ENCODE measurements around the gene RIC1. TPM values are rescaled to one million over a fixed set of nuclear protein-coding genes. Genes with fewer than 3 reads are reported as not detected.
"Not testable (repeated sequence)": the region's sequence is repeated elsewhere in the genome, so short reads cannot be mapped to it uniquely, and the experiment has no call there.

Gene RIC1
- total RNA-seq (18.4 TPM), polyA plus RNA-seq (ENCODE audit: insufficient read depth in 1 of 8, insufficient read length in 8 of 8, low replicate concordance in 1 of 8) (10 to 100 TPM; 13.4 to 20.7 (median 16.2) TPM)
- long read RNA-seq, donor 1 = 0 reads
- long read RNA-seq, donor 2 = 0 reads
- long read RNA-seq, donor 3 = 0 reads
- long read RNA-seq, donor 4 = 0 reads
- long read RNA-seq, donor 5 = 0 reads
- long read RNA-seq, donor 6, full-length matches to known transcripts = 1 of 1 reads
- long read RNA-seq, donor 6, partial matches to known transcripts = 0 of 1 reads
- long read RNA-seq, donor 6, other reads (novel, unspliced or antisense) = 0 of 1 reads
- long read RNA-seq, donor 7 = 0 reads
- long read RNA-seq, donor 8 = 0 reads
- long read RNA-seq, donor 9 = 0 reads
- long read RNA-seq, donor 10, full-length matches to known transcripts = 1 of 1 reads
- long read RNA-seq, donor 10, partial matches to known transcripts = 0 of 1 reads
- long read RNA-seq, donor 10, other reads (novel, unspliced or antisense) = 0 of 1 reads
- long read RNA-seq, donor 11 = 0 reads

DNA sequence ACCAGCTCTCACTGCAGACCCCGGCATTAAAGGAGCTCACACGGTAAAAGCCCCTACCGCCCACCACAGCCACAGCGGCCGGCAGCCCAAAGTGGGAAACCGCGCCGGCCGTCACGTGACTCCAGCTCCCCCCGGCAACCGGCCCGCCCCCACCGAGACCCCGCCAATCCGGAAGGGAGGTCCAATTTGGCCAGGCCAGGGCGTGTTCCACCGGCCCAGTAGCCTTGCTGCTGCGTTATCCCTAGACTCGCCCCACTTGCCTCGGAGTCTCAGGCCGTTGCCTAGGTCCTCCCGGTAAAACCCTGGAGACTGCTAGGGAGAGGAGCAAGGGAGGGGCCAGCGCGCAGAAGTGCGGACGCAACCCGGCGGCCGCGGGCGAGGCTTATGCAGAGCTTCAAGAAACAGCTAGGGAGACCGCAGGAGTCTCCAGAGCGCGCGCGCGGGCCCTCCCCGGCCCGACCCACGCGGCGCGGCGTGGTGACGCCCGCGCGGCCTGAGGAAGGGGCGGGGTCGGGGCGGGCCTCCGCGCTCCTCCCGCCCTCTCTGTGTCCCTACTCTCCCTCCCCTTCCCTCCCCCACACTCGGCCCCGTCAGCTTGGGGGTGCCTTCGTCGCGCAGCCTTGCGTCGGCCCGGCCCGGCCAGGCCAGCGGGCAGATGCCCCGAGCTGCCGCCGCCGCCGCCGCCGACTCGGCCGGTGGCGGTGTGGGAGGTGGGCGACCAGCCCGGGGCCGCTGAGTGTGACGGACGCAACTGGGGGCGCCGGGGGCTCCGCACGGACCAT, at the start of gene RIC1:
Gene RIC1, plus strand, starts transcription at position 578 of the 782 bp plus-strand sequence. Its CDS starts 203 bp downstream, at position 781.
- no peaks in the 10 kb centered on the region for H3K27me3 ChIP-seq (ENCODE audit: control insufficient read depth, insufficient read depth, low read length)
- WGBS (ENCODE audit: insufficient coverage) = under 1% methylated on average over 83 of the region's 84 CpGs
- H3K36me3 ChIP-seq (ENCODE audit: control insufficient read depth, insufficient read depth, low read length) = no peaks in the 10 kb centered on the region
- DNase-seq = peak; percentile 98
- peaks cover 23% of the 10 kb centered on the region for H3K4me1 ChIP-seq (ENCODE audit: control insufficient read depth, insufficient read depth, low read length)
- H3K9me3 ChIP-seq (replicated peaks; ENCODE audit: control insufficient read depth, low read depth, low read length) = no peaks in the 10 kb centered on the region
- peak within 1 kb of the TSS; percentile 72 for H3K4me3 ChIP-seq (ENCODE audit: low read length)
- peak within 1 kb of the TSS; percentile 99 for H3K27ac ChIP-seq (ENCODE audit: low read length)

- DNase-seq = no peak
- Histone ChIP-seq H3K4me1 (ENCODE audit: control insufficient read depth, insufficient read depth, low read length) (peaks cover 2% of the 10 kb centered on the region), H3K27ac (ENCODE audit: low read length) (no peak overlapping the region), H3K36me3 (ENCODE audit: control insufficient read depth, insufficient read depth, low read length) (no peaks in the 10 kb centered on the region), H3K9me3 (replicated peaks; ENCODE audit: control insufficient read depth, low read depth, low read length) (no peaks in the 10 kb centered on the region), H3K27me3 (ENCODE audit: control insufficient read depth, insufficient read depth, low read length) (no peaks in the 10 kb centered on the region), H3K4me3 (ENCODE audit: low read length) (no peak overlapping the region)
- WGBS (ENCODE audit: insufficient coverage) = no CpG with 5 or more reads among the region's 1 CpG
These were observed 49.0 kb upstream of the RIC1 start for GRCh38 chr9:5579881-5580280.

- Histone ChIP-seq H3K4me1 (ENCODE audit: control insufficient read depth, insufficient read depth, low read length) (peaks cover 2% of the 10 kb centered on the region), H3K27me3 (ENCODE audit: control insufficient read depth, insufficient read depth, low read length) (no peaks in the 10 kb centered on the region)
- WGBS (ENCODE audit: insufficient coverage) = no CpG with 5 or more reads among the region's 3 CpGs
These were observed 48.3 kb upstream of the RIC1 start for GRCh38 chr9:5580650-5581049.

GRCh38 chr9:5581706-5582105, 47.2 kb upstream of the RIC1 start:
- not testable (repeated sequence) for H3K27me3 ChIP-seq (ENCODE audit: control insufficient read depth, insufficient read depth, low read length); H3K9me3 ChIP-seq (replicated peaks; ENCODE audit: control insufficient read depth, low read depth, low read length)
- WGBS (ENCODE audit: insufficient coverage) = 80% methylated on average over 1 of the region's 2 CpGs

More at GRCh38 chr9:5580650-5581049, 48.3 kb upstream of the RIC1 start:
- Histone ChIP-seq H3K9me3 (replicated peaks; ENCODE audit: control insufficient read depth, low read depth, low read length) (no peaks in the 10 kb centered on the region), H3K4me3 (ENCODE audit: low read length) (no peak overlapping the region), H3K27ac (ENCODE audit: low read length) (no peak overlapping the region), H3K36me3 (ENCODE audit: control insufficient read depth, insufficient read depth, low read length) (no peaks in the 10 kb centered on the region)
- DNase-seq = no peak

GRCh38 chr9:5582835-5583195, 46.1 kb upstream of the RIC1 start:
- Histone ChIP-seq H3K9me3 (replicated peaks; ENCODE audit: control insufficient read depth, low read depth, low read length) (no peaks in the 10 kb centered on the region), H3K4me3 (ENCODE audit: low read length) (no peak overlapping the region), H3K4me1 (ENCODE audit: control insufficient read depth, insufficient read depth, low read length) (peaks cover 2% of the 10 kb centered on the region), H3K36me3 (ENCODE audit: control insufficient read depth, insufficient read depth, low read length) (no peaks in the 10 kb centered on the region), H3K27ac (ENCODE audit: low read length) (no peak overlapping the region), H3K27me3 (ENCODE audit: control insufficient read depth, insufficient read depth, low read length) (no peaks in the 10 kb centered on the region)
- DNase-seq = peak; percentile 75
- 17% methylated on average over 1 of the region's 2 CpGs for WGBS (ENCODE audit: insufficient coverage)

More at GRCh38 chr9:5581706-5582105, 47.2 kb upstream of the RIC1 start:
- H3K27ac ChIP-seq (ENCODE audit: low read length); H3K4me1 ChIP-seq (ENCODE audit: control insufficient read depth, insufficient read depth, low read length); H3K4me3 ChIP-seq (ENCODE audit: low read length); DNase-seq; H3K36me3 ChIP-seq (ENCODE audit: control insufficient read depth, insufficient read depth, low read length): not testable (repeated sequence)

DNA sequence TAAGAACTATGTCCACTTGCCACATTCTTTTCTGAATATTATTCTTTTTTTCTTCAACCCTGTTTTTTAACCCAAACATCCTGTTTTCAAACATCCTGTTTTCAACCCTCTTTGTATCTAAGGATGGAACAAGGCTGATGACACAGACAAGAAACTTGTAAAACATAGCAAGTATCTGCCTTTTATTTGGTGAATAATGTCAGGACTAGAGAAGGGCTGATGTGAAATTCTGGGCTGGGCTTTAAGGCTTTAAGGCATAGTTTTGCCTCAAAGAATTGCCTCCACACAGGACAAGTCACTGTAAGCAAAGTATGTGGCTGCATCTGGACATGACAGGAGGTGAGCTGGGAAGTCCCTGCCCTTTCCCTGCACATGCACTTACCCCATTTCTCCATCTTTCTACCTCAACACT, 42.5 kb upstream of the RIC1 start:
- no peak overlapping the region for H3K4me3 ChIP-seq (ENCODE audit: low read length)
- no peaks in the 10 kb centered on the region for H3K9me3 ChIP-seq (replicated peaks; ENCODE audit: control insufficient read depth, low read depth, low read length)
- no peaks in the 10 kb centered on the region for H3K4me1 ChIP-seq (ENCODE audit: control insufficient read depth, insufficient read depth, low read length)
- DNase-seq = no peak
- no peaks in the 10 kb centered on the region for H3K36me3 ChIP-seq (ENCODE audit: control insufficient read depth, insufficient read depth, low read length)
- H3K27ac ChIP-seq (ENCODE audit: low read length) = no peak overlapping the region
- no peaks in the 10 kb centered on the region for H3K27me3 ChIP-seq (ENCODE audit: control insufficient read depth, insufficient read depth, low read length)

- Histone ChIP-seq H3K27ac (ENCODE audit: low read length) (no peak overlapping the region), H3K27me3 (ENCODE audit: control insufficient read depth, insufficient read depth, low read length) (no peaks in the 10 kb centered on the region), H3K36me3 (ENCODE audit: control insufficient read depth, insufficient read depth, low read length) (no peaks in the 10 kb centered on the region), H3K9me3 (replicated peaks; ENCODE audit: control insufficient read depth, low read depth, low read length) (no peaks in the 10 kb centered on the region), H3K4me3 (ENCODE audit: low read length) (no peak overlapping the region), H3K4me1 (ENCODE audit: control insufficient read depth, insufficient read depth, low read length) (no peaks in the 10 kb centered on the region)
- DNase-seq = no peak
- no CpG with 5 or more reads among the region's 1 CpG for WGBS (ENCODE audit: insufficient coverage)
These were observed 41.9 kb upstream of the RIC1 start for GRCh38 chr9:5587024-5587423.

DNA sequence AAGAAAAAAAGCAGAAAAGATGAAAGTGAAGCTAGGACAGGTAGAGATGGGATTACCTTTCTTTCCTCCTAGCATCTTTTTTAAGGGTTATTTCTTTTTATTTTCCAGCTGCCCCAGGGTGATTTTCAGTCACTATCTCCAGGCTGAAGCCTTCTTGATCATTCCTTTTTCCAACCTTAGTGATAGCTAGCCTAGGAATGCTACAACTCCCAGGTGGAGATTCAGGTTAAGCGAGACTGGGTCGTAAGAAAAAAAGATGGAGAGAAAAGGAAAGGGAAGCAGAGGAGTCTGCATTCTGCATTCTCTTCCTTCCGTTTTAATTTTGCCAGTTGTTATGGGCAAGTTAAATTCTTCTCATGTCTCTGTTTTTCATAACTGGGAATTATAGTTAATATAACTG, 36.7 kb upstream of the RIC1 start:
- no peak overlapping the region for H3K27ac ChIP-seq (ENCODE audit: low read length)
- no peak overlapping the region for H3K4me3 ChIP-seq (ENCODE audit: low read length)
- H3K36me3 ChIP-seq (ENCODE audit: control insufficient read depth, insufficient read depth, low read length) = no peaks in the 10 kb centered on the region
- H3K27me3 ChIP-seq (ENCODE audit: control insufficient read depth, insufficient read depth, low read length) = no peaks in the 10 kb centered on the region
- no peaks in the 10 kb centered on the region for H3K4me1 ChIP-seq (ENCODE audit: control insufficient read depth, insufficient read depth, low read length)
- no peak for DNase-seq
- WGBS (ENCODE audit: insufficient coverage) = no CpG with 5 or more reads among the region's 3 CpGs
- H3K9me3 ChIP-seq (replicated peaks; ENCODE audit: control insufficient read depth, low read depth, low read length) = no peaks in the 10 kb centered on the region

- Histone ChIP-seq H3K9me3 (replicated peaks; ENCODE audit: control insufficient read depth, low read depth, low read length) (no peaks in the 10 kb centered on the region), H3K27ac (ENCODE audit: low read length) (no peak overlapping the region), H3K27me3 (ENCODE audit: control insufficient read depth, insufficient read depth, low read length) (no peaks in the 10 kb centered on the region), H3K36me3 (ENCODE audit: control insufficient read depth, insufficient read depth, low read length) (no peaks in the 10 kb centered on the region), H3K4me3 (ENCODE audit: low read length) (no peak overlapping the region), H3K4me1 (ENCODE audit: control insufficient read depth, insufficient read depth, low read length) (no peaks in the 10 kb centered on the region)
- no peak for DNase-seq
- WGBS (ENCODE audit: insufficient coverage) = 100% methylated on average over 1 of the region's 5 CpGs
These were observed 36.0 kb upstream of the RIC1 start for GRCh38 chr9:5592904-5593303.

DNA sequence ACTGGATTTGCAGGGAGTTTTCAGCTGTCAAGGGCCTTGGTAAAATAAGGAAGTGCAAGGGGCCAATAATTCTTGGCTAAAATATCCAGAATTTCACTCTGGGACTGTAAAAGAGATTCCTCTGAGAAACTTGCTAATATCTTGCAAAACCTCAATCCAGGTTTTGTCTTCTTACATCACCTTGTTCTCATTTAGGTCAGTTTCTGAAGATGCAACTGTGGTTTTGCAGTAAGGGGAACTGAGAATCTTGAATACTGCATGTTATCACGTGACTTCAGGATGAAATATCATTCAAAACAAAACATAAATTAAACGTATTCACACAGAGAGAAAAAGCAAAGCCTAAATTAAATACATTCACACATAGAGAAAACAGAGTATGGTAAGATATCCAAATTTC, 35.0 kb upstream of the RIC1 start:
- DNase-seq = no peak
- WGBS (ENCODE audit: insufficient coverage) = no CpG with 5 or more reads among the region's 2 CpGs
- H3K27ac ChIP-seq (ENCODE audit: low read length) = no peak overlapping the region
- no peaks in the 10 kb centered on the region for H3K4me1 ChIP-seq (ENCODE audit: control insufficient read depth, insufficient read depth, low read length)
- H3K9me3 ChIP-seq (replicated peaks; ENCODE audit: control insufficient read depth, low read depth, low read length) = peaks cover under 1% of the 10 kb centered on the region
- no peak overlapping the region for H3K4me3 ChIP-seq (ENCODE audit: low read length)
- no peaks in the 10 kb centered on the region for H3K36me3 ChIP-seq (ENCODE audit: control insufficient read depth, insufficient read depth, low read length)
- H3K27me3 ChIP-seq (ENCODE audit: control insufficient read depth, insufficient read depth, low read length) = no peaks in the 10 kb centered on the region
